SKM-1 (cell line): ENCODE results near the gene ACADM.
"Not testable (repeated sequence)": the region's sequence is repeated elsewhere in the genome, so short reads cannot be mapped to it uniquely, and the experiment has no call there.

ENCODE experiments used
- DNase-seq: peaks from one replicate; lab custom pipeline; 2025; ENCODE audit not compliant: unreplicated experiment; lab: John Stamatoyannopoulos, UW

The ACADM gene

GRCh38 chr1:75733661-75734060 lies 9.2 kb downstream of the ACADM start:
- DNase-seq: no peak

- DNase-seq: no peak
These were observed 11.5 kb downstream of the ACADM start for GRCh38 chr1:75736016-75736415.

- no peak for DNase-seq
These were observed 17.6 kb downstream of the ACADM start for GRCh38 chr1:75742047-75742625.

GRCh38 chr1:75745276-75745675 lies 20.8 kb downstream of the ACADM start:
- peak; percentile 42 for DNase-seq

GRCh38 chr1:75757210-75757609 lies 32.7 kb downstream of the ACADM start:
- not testable (repeated sequence) for DNase-seq

DNA sequence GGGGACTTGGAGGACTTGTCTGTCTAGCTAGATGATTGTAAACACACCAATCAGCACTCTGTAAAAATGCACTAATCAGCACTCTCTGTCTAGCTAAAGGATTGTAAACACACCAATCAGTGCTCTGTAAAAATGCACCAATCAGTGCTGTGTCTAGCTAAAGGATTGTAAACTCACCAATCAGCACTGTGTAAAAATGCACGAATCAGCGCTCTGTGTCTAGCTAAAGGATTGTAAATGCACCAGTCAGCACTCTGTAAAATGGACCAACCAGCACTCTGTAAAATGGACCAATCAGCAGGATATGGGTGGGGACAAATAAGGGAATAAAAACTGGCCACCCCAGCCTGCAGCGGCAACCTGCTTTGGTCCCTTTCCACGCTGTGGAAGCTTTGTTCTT lies 34.0 kb downstream of the ACADM start:
- not testable (repeated sequence) for DNase-seq

GRCh38 chr1:75764057-75764655 lies 39.6 kb downstream of the ACADM start:
- no peak for DNase-seq

GRCh38 chr1:75765697-75766355 lies 41.3 kb downstream of the ACADM start:
- no peak for DNase-seq

DNA sequence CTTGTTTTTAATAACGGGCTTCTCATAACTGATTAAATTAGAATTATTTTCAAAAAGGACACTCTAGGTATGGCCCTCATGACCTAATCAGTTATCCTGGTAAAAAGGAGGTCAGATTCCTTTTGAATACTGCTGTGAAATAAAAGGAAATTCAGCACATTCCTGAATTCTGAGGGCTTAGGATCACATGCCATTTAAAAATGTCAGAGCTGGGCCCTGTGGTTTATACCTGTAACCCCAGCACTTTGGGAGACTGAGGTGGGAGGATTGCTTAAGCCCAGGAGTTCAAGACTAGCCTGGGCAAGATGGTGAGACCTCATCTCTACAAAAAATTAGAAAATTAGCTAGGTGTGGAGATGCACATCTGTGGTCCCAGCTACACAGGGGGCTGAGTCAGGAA lies 43.5 kb downstream of the ACADM start:
- DNase-seq: no peak

DNA sequence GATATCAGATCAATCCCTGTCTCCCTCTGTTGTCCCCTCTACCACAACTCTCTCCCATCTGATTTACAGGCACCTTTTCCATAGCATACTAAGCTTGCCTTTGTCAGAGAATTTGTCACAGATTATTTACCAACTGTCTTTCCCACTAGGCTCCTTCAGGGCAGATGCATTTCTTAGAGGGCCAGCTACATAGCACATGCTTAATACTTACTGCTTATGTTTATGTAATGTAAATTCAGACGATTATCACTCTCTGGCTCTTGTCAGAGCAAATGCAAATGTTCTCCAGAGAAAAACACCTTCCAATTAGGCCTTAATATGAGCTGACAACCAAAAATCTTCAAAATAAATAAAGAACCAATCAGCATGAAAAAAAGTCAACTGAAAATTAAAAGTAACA lies 46.3 kb downstream of the ACADM start:
- no peak for DNase-seq

GRCh38 chr1:75771978-75772377 lies 47.5 kb downstream of the ACADM start:
- no peak for DNase-seq

DNA sequence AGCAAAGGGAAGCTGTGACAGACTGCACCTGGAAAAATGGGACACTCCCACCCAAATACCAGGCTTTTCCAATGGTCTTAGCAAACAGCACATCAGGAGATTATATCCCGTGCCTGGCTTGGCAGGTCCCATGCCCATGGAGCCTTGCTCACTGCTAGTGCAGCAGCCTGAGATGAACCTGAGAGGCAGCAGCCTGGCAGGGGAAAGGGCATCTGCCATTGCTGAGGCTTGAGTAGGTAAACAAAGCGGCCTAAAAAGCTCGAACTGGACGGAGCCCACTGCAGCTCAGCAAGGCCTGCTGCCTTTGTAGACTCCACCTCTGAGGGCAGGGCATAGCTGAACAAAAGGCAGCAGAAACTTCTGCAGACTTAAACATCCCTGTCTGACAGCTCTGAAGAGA lies 53.3 kb downstream of the ACADM start:
- DNase-seq: not testable (repeated sequence)

DNA sequence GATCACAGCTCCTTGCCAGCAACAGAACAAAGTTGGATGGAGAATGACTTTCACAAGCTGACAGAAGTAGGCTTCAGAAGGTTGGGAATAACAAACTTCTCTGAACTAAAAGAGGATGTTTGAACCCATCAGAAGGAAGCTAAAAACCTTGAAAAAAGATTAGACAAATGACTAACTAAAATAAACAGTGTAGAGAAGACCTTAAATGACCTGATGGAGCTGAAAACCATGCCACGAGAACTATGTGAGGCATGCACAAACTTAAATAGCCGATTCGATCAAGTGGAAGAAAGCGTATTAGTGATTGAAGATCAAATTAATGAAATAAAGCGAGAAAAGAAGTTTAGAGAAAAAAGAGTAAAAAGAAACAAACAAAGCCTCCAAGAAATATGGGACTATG lies 54.2 kb downstream of the ACADM start:
- not testable (repeated sequence) for DNase-seq

GRCh38 chr1:75780183-75780582 lies 55.7 kb downstream of the ACADM start:
- not testable (repeated sequence) for DNase-seq

DNA sequence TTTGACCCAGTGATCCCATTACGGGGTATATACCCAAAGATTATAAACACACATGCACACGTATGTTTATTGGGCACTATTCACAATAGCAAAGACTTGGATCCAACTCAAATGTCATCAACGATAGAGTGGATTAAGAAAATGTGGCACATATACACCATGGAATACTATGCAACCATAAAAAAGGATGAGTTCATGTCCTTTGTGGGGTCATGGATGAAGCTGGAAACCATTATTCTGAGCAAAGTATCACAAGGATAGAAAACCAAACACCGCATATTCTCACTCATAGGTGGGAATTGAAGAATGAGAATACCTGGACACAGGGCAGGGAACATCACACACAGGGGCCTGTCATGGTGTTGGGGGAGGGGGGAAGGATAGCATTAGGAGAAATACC lies 59.4 kb downstream of the ACADM start:
- not testable (repeated sequence) for DNase-seq

DNA sequence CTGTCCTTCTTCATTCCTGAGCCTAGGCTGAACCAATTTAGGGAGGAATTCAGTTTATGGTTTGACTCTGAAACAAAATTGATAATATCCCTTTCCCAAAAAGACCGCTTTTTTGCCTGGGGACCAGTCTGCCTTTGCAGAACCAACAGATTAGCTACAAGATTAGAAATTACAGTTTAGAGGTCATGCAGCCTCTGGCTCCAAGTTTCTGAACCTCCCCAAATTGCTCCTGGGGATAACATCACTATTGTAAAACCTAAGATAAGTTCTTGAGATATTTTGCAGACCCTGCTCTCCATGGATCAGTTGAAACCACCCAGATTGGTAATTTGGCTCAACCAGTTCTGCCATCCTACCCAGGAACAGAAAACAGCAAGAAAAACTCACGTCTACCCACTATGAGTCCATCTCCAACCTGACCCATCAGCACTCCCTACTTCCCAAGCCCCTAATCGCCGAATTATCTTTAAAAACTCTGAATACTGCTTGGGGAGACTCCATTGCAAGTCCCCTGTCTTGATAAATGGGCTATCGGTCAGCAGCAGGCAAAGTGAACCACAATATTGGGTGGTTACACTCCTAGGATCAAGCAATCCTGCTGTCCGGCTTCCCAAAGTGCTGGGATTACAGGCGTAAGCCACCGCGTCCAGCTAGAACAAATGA lies 60.9 kb downstream of the ACADM start:
- DNase-seq: no peak

DNA sequence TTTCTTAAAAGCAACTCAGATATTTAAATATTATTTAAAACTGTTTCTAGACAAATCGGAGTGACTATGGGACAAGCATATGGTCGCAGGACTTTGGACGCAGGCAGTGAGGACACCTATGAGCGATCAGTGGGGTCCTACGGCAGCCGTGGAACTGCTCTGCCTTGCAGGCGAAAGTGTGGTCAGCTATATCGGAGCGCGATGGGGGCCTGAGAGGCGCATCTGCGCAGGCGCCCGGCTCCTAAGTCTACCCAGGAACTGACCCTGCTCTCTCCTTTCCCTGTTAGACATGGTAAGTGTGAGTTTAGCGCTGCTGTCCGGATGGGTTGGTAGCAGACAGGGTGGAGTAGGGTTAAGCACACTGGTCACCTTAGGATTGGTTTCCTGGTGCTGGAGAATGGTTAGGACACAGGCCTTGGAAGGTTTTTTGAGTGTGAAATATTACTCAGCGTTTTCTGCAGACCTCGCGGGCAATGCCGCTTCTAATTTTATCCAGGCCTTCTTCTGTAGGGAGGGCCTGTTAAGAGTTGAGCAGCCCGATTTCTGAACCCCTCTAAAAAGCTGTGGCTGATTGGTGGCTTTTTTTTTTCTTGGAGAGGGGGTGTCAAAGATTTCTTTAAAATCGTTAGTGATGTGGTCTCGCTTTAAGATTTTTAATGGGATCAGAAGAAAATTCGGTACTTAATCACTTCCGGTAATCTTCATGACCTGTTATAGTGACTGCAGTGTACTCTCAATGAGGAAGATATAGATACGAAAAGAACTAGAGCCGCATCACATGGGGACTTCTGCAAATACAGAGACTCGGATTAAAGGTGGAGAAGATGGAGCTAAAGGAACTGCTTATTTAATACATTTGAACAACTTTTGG lies 61.7 kb downstream of the ACADM start, which contains the start of gene RABGGTB:
Gene RABGGTB (plus strand): TSS at position 274 of the 871 bp plus-strand sequence. CDS start 16 bp downstream, at position 290.
- DNase-seq: peak; percentile 96

DNA sequence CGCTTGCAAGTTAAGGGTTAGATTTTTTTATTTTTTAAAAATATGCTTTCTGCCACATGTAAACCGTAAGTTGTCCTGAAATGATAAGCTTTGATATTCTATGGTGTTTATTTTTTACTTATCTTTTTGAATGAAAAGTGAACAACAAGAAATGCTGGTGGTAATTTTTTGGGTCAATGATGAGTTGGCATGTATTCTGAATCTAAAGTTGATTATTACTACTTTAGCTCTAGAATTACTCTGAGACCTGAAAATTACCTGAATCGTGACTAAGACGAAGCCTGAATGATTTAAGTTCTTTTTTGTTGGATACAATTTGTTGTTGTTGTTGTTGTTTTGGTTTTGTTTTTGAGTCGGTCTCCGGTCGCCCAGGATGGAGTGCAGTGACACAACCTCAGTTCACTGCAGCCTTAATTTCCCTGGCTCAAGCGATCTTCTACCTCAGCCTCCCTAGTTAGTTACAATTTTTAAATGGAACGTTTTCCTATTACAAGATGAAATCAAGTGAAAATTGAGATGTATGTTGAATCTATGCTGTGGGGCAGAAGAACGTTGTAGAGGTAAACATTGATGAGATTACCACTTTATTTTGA lies 62.5 kb downstream of the ACADM start:
- no peak for DNase-seq

- no peak for DNase-seq
These were observed 63.0 kb downstream of the ACADM start for GRCh38 chr1:75787524-75787923.

DNA sequence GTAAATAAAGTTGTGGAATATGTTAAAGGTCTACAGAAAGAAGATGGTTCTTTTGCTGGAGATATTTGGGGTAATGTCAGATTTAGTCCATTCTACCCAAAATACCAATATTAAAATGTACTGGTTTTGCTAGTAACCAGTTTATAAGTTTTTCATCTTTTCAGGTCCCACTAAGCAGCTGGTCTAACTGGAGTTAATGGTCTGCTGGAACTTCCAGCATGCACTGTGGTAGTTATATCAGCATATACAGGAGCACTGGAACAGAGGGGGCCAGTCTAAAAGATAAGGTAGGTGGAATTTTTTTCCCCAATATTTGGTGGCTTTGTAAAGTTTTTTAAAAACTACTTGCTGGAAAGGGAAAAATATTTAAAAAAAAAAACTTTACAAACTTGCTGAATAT lies 65.5 kb downstream of the ACADM start:
- DNase-seq: no peak

DNA sequence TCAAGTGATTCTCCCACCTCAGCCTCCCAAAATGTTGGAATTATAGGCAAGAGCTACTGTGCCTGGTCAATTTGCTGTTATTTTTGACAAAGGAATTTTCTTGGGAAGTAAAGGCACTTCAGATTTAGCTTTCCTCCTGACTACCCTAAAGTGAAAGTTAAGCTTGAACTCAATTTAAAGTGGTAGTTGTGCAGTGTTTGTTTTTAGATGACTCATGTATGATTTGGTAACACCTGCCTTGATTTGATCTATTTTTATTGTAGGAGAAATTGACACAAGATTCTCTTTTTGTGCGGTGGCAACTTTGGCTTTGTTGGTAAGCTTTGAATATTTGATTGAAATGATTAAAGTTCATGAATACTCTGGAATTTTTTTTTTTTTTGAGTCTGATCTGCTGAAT lies 66.5 kb downstream of the ACADM start:
- no peak for DNase-seq
